ENCODE measurements around the gene CNTNAP2. TPM values are rescaled to one million over a fixed set of nuclear protein-coding genes. Genes with fewer than 3 reads are reported as not detected.

The CNTNAP2 gene
- total and polyA plus RNA-seq, 2 of the 8 experiments (the other 6 are each of a cell fraction or from before 2014, with no cell fraction given), result 27.9 to 71.0 TPM

DNA sequence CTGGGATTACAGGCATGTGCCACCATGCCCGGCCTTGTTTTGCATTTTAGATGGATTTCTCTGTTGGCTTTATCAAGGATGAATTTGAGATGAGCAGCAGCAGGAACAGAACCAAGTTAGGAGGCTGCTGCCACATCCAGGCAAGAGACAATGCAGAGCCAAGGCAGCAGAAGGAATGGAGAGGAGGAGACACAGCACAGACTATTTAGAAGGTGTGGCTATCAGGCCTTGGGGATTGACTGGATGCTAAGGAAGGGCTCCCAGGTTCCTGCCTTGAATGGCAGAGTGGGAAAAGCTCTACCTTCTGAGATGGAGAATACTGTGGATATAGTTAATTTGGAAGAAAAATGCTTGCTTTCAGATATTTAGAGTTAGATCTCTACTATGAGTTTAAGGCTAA, 1989.3 kb downstream of the CNTNAP2 start:
- H2BK12ac ChIP-seq (ENCODE audit: low read depth, low read length), result no peak overlapping the region; the same call in 1 of the 2 replicates
- H3K56ac ChIP-seq (replicated peaks; ENCODE audit: insufficient read length, low read depth, low read length), result no peak overlapping the region
- no peak overlapping the region for H2BK120ac ChIP-seq (replicated peaks; ENCODE audit: low read depth, low read length)
- H4K20me1 ChIP-seq (replicated peaks in 1 of 2; ENCODE audit: control insufficient read depth in 1 of 2, insufficient read depth in 2 of 2, low read length in 2 of 2), result no peaks in the 10 kb centered on the region
- TF ChIP-seq CEBPB (IDR thresholded peaks at IDR 0.05; ENCODE audit: low read depth, low read length), result no peak
- no peak for TF ChIP-seq BCL11A (IDR thresholded peaks at IDR 0.05; ENCODE audit: low read depth in 2 of 2, low read length in 2 of 2)
- TF ChIP-seq KDM5A (IDR thresholded peaks at IDR 0.05; ENCODE audit: low read length), result no peak
- H2BK20ac ChIP-seq (ENCODE audit: low read length), result no peak overlapping the region
- no peak overlapping the region for H4K91ac ChIP-seq (replicated peaks; ENCODE audit: insufficient read length, low read length)
- no peak overlapping the region for H2BK5ac ChIP-seq (ENCODE audit: low read depth, low read length)
- WGBS, 2 experiments (ENCODE audit: extremely low coverage in 1 of 2, insufficient coverage in 1 of 2, insufficient read length in 1 of 2, insufficient replicate concordance in 2 of 2, low coverage in 1 of 2, low lambda C conversion rate in 2 of 2, missing lambda C conversion rate in 1 of 2), result 100% methylated on average over 1 of the region's 1 CpG; no CpG with 5 or more reads in 1 of the 2 experiments
- FAIRE-seq, result no peak
- H3K4ac ChIP-seq (replicated peaks; ENCODE audit: insufficient read length, low read depth, low read length), result no peak overlapping the region
- 0 out of 4 replicates have a peak, but pooled peaks cover 0 to 3% of the 10 kb centered on the region in 2 experiments for H3K9me3 ChIP-seq (ENCODE audit: insufficient read depth in 2 of 2, low read depth in 1 of 2, low read length in 1 of 2)
- H3K4me1 ChIP-seq (replicated peaks in 1 of 4; ENCODE audit: control insufficient read depth in 3 of 4, insufficient read depth in 4 of 4, low read length in 3 of 4), result peaks cover 3 to 10% (median 6%) of the 10 kb centered on the region in 4 experiments; a peak in 6 of 7 replicates
- ChIA-PET CTCF (ENCODE audit: partially characterized antibody) (interaction anchor here (1.0 to 1.3 kb wide), 3 partner anchors 9 to 157 kb away, joined by 3 to 4 read pairs (median 3); no protein-coding TSS in a partner anchor), POLR2A (ENCODE audit: partially characterized antibody) (no interaction called here)
- no peak overlapping the region for H3K14ac ChIP-seq (ENCODE audit: insufficient read length)
- H3K18ac ChIP-seq (ENCODE audit: extremely low read depth, low read length), result no peak overlapping the region
- no peak overlapping the region for H2AK5ac ChIP-seq (ENCODE audit: low read depth, low read length)
- H3K23me2 ChIP-seq (ENCODE audit: low read depth, low read length), result no peaks in the 10 kb centered on the region
- H3K79me1 ChIP-seq (ENCODE audit: low read depth, low read length), result no peaks in the 10 kb centered on the region
- no peaks in the 10 kb centered on the region for H3K79me2 ChIP-seq (ENCODE audit: control insufficient read depth in 1 of 2, insufficient read depth in 2 of 2, low read length in 2 of 2)
- H3K9ac ChIP-seq (replicated peaks in 1 of 4; ENCODE audit: extremely low read depth in 1 of 4, low read depth in 3 of 4, low read length in 3 of 4), result no peak overlapping the region
- no peak overlapping the region for H2BK15ac ChIP-seq (ENCODE audit: low read length)
- H3K4me2 ChIP-seq (ENCODE audit: insufficient read depth in 1 of 2, low read depth in 2 of 2, low read length in 2 of 2), result no peak overlapping the region
- no peak overlapping the region for H3K23ac ChIP-seq (ENCODE audit: insufficient read length)
- DNase-seq (ENCODE audit: low read depth in 1 of 2, low spot score in 2 of 2), result no peak
- no peak overlapping the region for H2AFZ ChIP-seq (ENCODE audit: low read length)
- no peak overlapping the region for H3K4me3 ChIP-seq (ENCODE audit: extremely low read depth in 1 of 4, insufficient read depth in 2 of 4, low read depth in 3 of 4, low read length in 4 of 4)
- no peak overlapping the region for H4K8ac ChIP-seq (ENCODE audit: extremely low read depth, insufficient read depth, low read length)
- no peaks in the 10 kb centered on the region for H3K27me3 ChIP-seq (replicated peaks in 1 of 4; ENCODE audit: control insufficient read depth in 3 of 4, extremely low read depth in 1 of 4, insufficient read depth in 3 of 4, low read length in 3 of 4)
- no peaks in the 10 kb centered on the region for H3K36me3 ChIP-seq (ENCODE audit: control insufficient read depth in 2 of 4, insufficient read depth in 4 of 4, low read length in 3 of 4)
- H3K27ac ChIP-seq (ENCODE audit: low read depth, low read length), result no peak overlapping the region
- no peak overlapping the region for H4K5ac ChIP-seq (ENCODE audit: insufficient read length, low read depth, low read length)
